Nephron (organoid): ENCODE measurements around the gene SLC1A4.

Experiments used
- H3K27ac Mint-ChIP-seq, 3 experiments: 2 replicates each; pipeline ENCODE4 v1.8.0; 2020; ENCODE audit warnings: mixed read lengths in 3 of 3, mild to moderate bottlenecking in 2 of 3, moderate library complexity in 1 of 3
- H3K27me3 Mint-ChIP-seq: 2 replicates; pipeline ENCODE4 v1.8.0; 2021; ENCODE audit warnings: low read depth, mild to moderate bottlenecking, moderate library complexity, mixed read lengths
- H3K36me3 Mint-ChIP-seq: 2 replicates; pipeline ENCODE4 v1.8.0; 2020; ENCODE audit warnings: low read depth, mixed read lengths
- H3K4me1 Mint-ChIP-seq: 2 replicates; pipeline ENCODE4 v1.8.0; 2020; ENCODE audit warnings: mixed read lengths
- H3K4me3 Mint-ChIP-seq, 3 experiments: 2 replicates each; pipeline ENCODE4 v1.8.0; 2020; ENCODE audit warnings: mild to moderate bottlenecking in 3 of 3, mixed read lengths in 3 of 3, moderate library complexity in 2 of 3
- H3K9me3 Mint-ChIP-seq: 2 replicates; pipeline ENCODE4 v1.8.0; 2020; ENCODE audit warnings: mixed read lengths
- TF ChIP-seq, protein P1 (sequence below), 3 experiments: fragments of 200-600 bp; sonication (generic); IDR thresholded peaks; one replicate each; pipeline ENCODE4 v1.5.0; 2021; ENCODE audit warnings: antibody characterized with exemption in 3 of 3; ENCODE audit not compliant: unreplicated experiment in 3 of 3

The SLC1A4 gene

DNA sequence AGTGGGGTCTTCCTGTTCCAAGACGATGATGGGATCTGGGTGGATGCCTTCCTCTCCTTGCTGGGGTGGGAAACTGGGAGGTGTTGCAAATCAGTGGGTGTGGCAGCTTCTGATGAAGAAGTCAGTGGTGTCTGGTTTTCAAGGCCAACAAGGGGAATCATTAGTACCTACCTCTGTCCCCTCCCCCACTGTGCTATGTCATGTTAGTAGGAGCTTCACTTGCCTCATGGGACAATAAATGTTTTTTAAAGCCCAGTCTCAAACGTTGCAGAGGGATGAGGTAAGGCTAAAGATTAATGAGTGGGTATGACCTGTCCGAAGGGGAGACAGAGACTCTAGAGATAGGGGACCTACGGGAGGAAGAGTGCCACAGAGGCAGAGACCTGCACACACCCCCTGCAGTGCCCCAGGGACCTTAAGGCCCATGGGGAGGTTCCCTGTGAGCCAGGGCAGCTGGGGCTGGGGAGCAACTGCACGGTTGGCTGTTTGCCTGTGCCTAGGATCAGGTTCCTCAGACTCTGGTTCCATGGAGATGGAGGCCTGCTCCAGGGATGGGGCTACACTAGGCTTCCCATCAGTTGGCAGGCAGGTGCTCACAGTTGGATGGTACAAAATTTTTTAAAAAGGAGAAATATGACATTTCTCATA, 37.8 kb upstream of the SLC1A4 start:
- peaks cover 21% of the 10 kb centered on the region for H3K4me1 Mint-ChIP-seq
- H3K9me3 Mint-ChIP-seq, result no peaks in the 10 kb centered on the region
- H3K4me3 Mint-ChIP-seq, result no peak overlapping the region
- H3K27ac Mint-ChIP-seq, result no peak overlapping the region
- TF ChIP-seq, protein P1, sequence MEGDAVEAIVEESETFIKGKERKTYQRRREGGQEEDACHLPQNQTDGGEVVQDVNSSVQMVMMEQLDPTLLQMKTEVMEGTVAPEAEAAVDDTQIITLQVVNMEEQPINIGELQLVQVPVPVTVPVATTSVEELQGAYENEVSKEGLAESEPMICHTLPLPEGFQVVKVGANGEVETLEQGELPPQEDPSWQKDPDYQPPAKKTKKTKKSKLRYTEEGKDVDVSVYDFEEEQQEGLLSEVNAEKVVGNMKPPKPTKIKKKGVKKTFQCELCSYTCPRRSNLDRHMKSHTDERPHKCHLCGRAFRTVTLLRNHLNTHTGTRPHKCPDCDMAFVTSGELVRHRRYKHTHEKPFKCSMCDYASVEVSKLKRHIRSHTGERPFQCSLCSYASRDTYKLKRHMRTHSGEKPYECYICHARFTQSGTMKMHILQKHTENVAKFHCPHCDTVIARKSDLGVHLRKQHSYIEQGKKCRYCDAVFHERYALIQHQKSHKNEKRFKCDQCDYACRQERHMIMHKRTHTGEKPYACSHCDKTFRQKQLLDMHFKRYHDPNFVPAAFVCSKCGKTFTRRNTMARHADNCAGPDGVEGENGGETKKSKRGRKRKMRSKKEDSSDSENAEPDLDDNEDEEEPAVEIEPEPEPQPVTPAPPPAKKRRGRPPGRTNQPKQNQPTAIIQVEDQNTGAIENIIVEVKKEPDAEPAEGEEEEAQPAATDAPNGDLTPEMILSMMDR (IDR thresholded peaks at IDR 0.05; ENCODE audit: unreplicated experiment in 3 of 3), result no peak
- H3K27me3 Mint-ChIP-seq, result peaks cover 4% of the 10 kb centered on the region
- H3K36me3 Mint-ChIP-seq, result no peaks in the 10 kb centered on the region

DNA sequence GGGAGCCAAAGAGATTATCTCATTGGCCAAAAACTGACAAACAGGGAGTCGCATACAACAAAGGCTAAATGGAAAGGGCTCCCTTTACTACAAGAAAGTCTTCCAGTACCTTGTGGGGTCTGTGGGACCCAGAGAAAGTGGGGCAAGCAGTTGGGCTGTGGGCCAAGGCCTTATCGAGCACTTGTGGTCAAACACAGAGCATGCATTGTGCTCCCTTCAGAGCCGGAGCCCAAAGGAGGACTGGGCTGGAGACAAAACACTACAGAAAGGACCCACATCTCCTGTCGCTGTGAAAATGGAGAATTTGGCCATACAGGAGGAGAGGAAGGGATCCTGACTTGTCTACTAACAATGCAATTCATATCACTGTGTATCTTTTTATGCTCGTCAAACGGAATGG, 37.1 kb upstream of the SLC1A4 start:
- TF ChIP-seq, protein P1 (IDR thresholded peaks at IDR 0.05; ENCODE audit: unreplicated experiment in 3 of 3), result no peak
- Mint-ChIP-seq H3K27me3 (no peaks in the 10 kb centered on the region), H3K36me3 (no peaks in the 10 kb centered on the region), H3K9me3 (no peaks in the 10 kb centered on the region), H3K4me1 (peaks cover 15% of the 10 kb centered on the region), H3K4me3 (no peak overlapping the region), H3K27ac (no peak overlapping the region)

DNA sequence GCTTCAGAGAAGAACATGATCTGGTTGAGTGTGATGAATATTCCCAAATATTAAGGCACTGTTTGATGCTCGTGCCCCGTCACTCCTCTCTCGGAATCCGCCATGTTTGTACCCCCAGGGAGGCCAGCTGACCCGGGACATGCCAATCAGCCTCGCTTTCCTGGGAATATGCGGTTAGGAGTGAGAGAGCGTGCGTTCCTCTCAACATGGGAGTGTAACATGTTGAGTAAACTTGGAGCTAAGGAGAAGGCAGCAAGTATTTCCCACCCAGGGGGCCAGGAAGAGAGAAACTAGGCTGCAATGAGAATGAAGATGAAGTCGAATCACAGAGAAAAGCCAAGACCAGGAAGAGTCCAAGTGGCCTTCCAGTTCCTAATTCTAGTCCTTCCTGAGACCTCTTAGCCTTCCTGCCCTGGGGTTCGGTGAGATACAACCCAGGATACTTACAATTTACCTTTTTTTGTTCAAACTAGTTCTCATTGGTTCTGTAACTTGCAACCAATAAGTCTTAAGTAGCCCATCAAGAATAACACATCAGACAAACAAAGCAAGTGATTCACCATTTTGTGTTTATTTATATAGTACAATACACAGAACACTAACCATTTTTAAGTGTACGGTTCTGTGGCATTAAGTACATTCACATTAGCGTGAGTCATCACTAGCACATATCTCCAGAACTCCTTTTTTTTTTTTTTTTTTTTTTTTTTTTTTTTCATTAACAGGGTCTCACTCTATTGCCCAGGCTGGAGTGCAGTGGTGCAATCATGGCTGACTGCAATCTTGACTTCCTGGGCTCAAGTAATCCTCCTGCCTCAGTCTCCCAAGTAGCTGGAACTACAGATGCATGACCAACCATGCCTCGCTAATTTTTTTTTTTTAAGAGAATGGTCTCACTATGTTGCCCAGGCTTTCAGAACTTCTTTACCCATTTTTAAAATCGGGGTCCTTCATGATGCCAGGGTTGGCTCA, 36.4 kb upstream of the SLC1A4 start:
- no peak overlapping the region for H3K4me3 Mint-ChIP-seq
- H3K4me1 Mint-ChIP-seq, result peaks cover 11% of the 10 kb centered on the region
- H3K36me3 Mint-ChIP-seq, result no peaks in the 10 kb centered on the region
- H3K27me3 Mint-ChIP-seq, result no peaks in the 10 kb centered on the region
- no peaks in the 10 kb centered on the region for H3K9me3 Mint-ChIP-seq
- TF ChIP-seq, protein P1 (IDR thresholded peaks at IDR 0.05; ENCODE audit: unreplicated experiment in 3 of 3), result no peak
- H3K27ac Mint-ChIP-seq, result no peak overlapping the region

DNA sequence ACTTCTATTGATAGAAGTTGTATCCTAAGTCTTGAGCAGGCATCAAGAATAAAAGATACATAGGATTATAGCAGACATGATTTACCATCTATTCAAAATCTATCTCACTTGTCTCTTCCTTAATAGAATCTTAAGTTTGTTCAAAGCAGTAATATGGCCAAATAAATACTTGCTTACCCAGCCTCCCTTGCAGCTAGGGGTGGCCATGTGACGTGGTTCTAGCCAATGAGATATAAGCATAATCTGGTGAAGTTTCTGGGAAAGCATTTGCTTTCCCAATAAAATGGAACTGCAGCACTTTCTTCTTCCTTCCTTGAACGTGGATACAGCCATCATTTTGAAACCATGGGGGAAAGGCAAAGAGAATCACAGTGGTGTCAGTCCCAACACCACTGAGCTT, 33.7 kb upstream of the SLC1A4 start:
- no peaks in the 10 kb centered on the region for H3K9me3 Mint-ChIP-seq

DNA sequence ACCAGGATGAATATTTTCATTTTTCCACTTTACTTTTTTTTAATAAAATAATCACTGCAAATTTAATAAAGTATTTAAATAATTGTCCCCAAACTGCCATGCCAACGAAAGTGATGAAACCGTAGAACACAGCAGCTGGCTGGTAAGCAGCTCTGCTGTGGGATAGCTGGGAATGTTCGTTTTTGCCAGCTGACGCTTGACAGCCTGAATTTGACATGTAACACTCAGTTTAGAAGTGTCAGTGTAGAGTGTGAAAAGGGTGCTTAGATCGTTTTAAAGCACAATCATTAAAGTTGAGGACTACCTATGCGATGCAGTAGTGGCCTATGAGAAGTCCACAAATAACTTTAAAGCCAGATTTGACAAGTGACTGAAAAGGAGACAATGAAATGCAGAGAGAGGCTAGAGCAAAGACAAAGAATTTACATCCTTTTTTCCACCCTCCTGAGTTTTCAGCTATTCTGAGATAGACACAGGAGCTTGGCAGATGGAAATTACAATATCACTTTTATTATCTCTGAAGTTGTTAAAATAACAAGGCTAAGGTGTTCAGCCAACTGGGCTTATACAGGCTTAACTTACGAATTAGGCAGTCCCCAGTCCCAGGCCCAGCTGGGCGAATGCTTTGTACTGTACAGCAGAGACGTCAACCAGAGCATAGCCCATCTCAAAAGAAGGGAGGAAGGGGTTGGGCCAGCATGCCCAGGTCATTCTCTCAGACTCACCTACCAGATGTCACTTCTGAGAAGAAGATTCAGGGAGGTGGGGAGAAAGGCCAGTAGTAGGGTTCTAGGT, 31.9 kb upstream of the SLC1A4 start:
- Mint-ChIP-seq H3K4me3 (no peak overlapping the region), H3K27ac (no peak overlapping the region), H3K27me3 (no peaks in the 10 kb centered on the region), H3K4me1 (peaks cover 5% of the 10 kb centered on the region), H3K9me3 (no peaks in the 10 kb centered on the region), H3K36me3 (no peaks in the 10 kb centered on the region)
- TF ChIP-seq, protein P1 (IDR thresholded peaks at IDR 0.05; ENCODE audit: unreplicated experiment in 3 of 3), result no peak

More for the DNA sequence above, 33.7 kb upstream of the SLC1A4 start:
- Mint-ChIP-seq H3K4me1 (peaks cover 5% of the 10 kb centered on the region), H3K27me3 (no peaks in the 10 kb centered on the region), H3K36me3 (no peaks in the 10 kb centered on the region), H3K4me3 (no peak overlapping the region), H3K27ac (no peak overlapping the region)
- TF ChIP-seq, protein P1 (IDR thresholded peaks at IDR 0.05; ENCODE audit: unreplicated experiment in 3 of 3), result no peak
